ENCODE measurements around the gene PRKRA.
"Not testable (repeated sequence)": the region's sequence is repeated elsewhere in the genome, so short reads cannot be mapped to it uniquely, and the experiment has no call there.

Gene PRKRA

GRCh38 chr2:178457390-178457886 is 6.5 kb upstream of the PRKRA start:
- no peak for DNase-seq

GRCh38 chr2:178455947-178456346 is 5.0 kb upstream of the PRKRA start:
- no peak for DNase-seq

- no peak for DNase-seq
These were observed 1.9 kb upstream of the PRKRA start for GRCh38 chr2:178452870-178453269.

- no peak for DNase-seq
These were observed 1.4 kb upstream of the PRKRA start for GRCh38 chr2:178452334-178452733.

GRCh38 chr2:178450524-178450773 is 526 bp downstream of the PRKRA start:
- DNase-seq: no peak

- no peak for DNase-seq
These were observed 1.1 kb downstream of the PRKRA start for GRCh38 chr2:178449700-178450523.

- DNase-seq: no peak
These were observed 1.9 kb downstream of the PRKRA start for GRCh38 chr2:178448968-178449661.

- no peak for DNase-seq
These were observed 9.5 kb downstream of the PRKRA start for GRCh38 chr2:178441426-178441825.

- no peak for DNase-seq
These were observed 14.3 kb downstream of the PRKRA start for GRCh38 chr2:178436662-178437061.

GRCh38 chr2:178429336-178429735 is 21.6 kb downstream of the PRKRA start:
- no peak for DNase-seq

- DNase-seq: no peak
These were observed 22.6 kb downstream of the PRKRA start for GRCh38 chr2:178428396-178428806.

- DNase-seq: no peak
These were observed 23.5 kb downstream of the PRKRA start for GRCh38 chr2:178427458-178427857.

- no peak for DNase-seq
These were observed 24.6 kb downstream of the PRKRA start for GRCh38 chr2:178426388-178426787.

GRCh38 chr2:178425255-178425827 is 25.6 kb downstream of the PRKRA start:
- no peak for DNase-seq

GRCh38 chr2:178423746-178424145 is 27.2 kb downstream of the PRKRA start:
- not testable (repeated sequence) for DNase-seq

- no peak for DNase-seq
These were observed 28.9 kb downstream of the PRKRA start for GRCh38 chr2:178422097-178422496.

GRCh38 chr2:178420463-178420999 is 30.4 kb downstream of the PRKRA start:
- DNase-seq: no peak

- DNase-seq: no peak
These were observed 31.9 kb downstream of the PRKRA start for GRCh38 chr2:178419123-178419522.

GRCh38 chr2:178418426-178418825 is 32.5 kb downstream of the PRKRA start:
- DNase-seq: no peak

GRCh38 chr2:178417916-178418315 is 33.1 kb downstream of the PRKRA start:
- no peak for DNase-seq

- no peak for DNase-seq
These were observed 35.0 kb downstream of the PRKRA start for GRCh38 chr2:178415979-178416378.

- peak; percentile 96 for DNase-seq
These were observed 36.4 kb downstream of the PRKRA start for GRCh38 chr2:178414266-178415247.

Data from activated CD4-positive, alpha-beta T cell treated with anti-CD3 and anti-CD28 coated beads, Interleukin-2, Interleukin-6, amounts not matched to agents 100 ng/mL and 50 ng/mL, durations not matched to agents 16 hours and 8 hours (primary cell).